ENCODE measurements around the gene FAM131A. TPM values are rescaled to one million over a fixed set of nuclear protein-coding genes. Genes with fewer than 3 reads are reported as not detected.
A peak's percentile ranks its signal among the peaks of the same experiment; 100 is the strongest.

The FAM131A gene
- total RNA-seq, 1 experiment from 2014 or later, result 23.0 TPM

DNA sequence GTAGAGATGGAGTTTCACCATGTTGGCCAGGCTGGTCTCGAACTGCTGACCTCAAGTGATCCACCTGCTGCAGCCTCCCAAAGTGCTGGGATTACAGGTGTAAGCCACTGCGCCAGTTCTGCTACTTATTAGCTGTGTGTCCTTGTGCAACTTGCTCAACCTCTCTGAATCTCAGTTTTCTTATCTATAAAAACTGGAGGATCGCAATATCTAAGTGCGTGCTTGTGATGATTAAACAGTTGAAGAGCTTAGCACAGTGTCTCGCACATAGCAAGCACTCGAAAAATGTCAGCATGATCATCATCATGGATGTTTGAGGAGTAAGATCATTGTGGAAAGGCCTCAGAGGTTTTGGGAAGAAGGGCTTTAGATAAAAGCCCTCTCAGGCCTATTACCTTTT lies 13.2 kb downstream of the FAM131A start (continued):
- TF ChIP-seq, protein P1, sequence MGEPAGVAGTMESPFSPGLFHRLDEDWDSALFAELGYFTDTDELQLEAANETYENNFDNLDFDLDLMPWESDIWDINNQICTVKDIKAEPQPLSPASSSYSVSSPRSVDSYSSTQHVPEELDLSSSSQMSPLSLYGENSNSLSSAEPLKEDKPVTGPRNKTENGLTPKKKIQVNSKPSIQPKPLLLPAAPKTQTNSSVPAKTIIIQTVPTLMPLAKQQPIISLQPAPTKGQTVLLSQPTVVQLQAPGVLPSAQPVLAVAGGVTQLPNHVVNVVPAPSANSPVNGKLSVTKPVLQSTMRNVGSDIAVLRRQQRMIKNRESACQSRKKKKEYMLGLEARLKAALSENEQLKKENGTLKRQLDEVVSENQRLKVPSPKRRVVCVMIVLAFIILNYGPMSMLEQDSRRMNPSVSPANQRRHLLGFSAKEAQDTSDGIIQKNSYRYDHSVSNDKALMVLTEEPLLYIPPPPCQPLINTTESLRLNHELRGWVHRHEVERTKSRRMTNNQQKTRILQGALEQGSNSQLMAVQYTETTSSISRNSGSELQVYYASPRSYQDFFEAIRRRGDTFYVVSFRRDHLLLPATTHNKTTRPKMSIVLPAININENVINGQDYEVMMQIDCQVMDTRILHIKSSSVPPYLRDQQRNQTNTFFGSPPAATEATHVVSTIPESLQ (CRISPR knock-in tag; IDR thresholded peaks at IDR 0.05), result no peak
- no peak for TF ChIP-seq ZNF121 (CRISPR knock-in tag; IDR thresholded peaks at IDR 0.05)
- no peak for TF ChIP-seq GABPB1 (CRISPR knock-in tag; IDR thresholded peaks at IDR 0.05)
- TF ChIP-seq EMX1 (CRISPR knock-in tag; IDR thresholded peaks at IDR 0.05), result no peak
- TF ChIP-seq, protein P2, sequence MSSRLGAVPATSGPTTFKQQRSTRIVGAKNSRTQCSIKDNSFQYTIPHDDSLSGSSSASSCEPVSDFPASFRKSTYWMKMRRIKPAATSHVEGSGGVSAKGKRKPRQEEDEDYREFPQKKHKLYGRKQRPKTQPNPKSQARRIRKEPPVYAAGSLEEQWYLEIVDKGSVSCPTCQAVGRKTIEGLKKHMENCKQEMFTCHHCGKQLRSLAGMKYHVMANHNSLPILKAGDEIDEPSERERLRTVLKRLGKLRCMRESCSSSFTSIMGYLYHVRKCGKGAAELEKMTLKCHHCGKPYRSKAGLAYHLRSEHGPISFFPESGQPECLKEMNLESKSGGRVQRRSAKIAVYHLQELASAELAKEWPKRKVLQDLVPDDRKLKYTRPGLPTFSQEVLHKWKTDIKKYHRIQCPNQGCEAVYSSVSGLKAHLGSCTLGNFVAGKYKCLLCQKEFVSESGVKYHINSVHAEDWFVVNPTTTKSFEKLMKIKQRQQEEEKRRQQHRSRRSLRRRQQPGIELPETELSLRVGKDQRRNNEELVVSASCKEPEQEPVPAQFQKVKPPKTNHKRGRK (CRISPR knock-in tag; IDR thresholded peaks at IDR 0.05; ENCODE audit: borderline replicate concordance), result no peak
- TF ChIP-seq, protein P3, sequence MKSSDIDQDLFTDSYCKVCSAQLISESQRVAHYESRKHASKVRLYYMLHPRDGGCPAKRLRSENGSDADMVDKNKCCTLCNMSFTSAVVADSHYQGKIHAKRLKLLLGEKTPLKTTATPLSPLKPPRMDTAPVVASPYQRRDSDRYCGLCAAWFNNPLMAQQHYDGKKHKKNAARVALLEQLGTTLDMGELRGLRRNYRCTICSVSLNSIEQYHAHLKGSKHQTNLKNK (CRISPR knock-in tag; IDR thresholded peaks at IDR 0.05), result no peak
- TF ChIP-seq, protein P4, sequence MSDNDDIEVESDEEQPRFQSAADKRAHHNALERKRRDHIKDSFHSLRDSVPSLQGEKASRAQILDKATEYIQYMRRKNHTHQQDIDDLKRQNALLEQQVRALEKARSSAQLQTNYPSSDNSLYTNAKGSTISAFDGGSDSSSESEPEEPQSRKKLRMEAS (CRISPR knock-in tag; IDR thresholded peaks at IDR 0.05), result no peak
- TF ChIP-seq, protein P5, sequence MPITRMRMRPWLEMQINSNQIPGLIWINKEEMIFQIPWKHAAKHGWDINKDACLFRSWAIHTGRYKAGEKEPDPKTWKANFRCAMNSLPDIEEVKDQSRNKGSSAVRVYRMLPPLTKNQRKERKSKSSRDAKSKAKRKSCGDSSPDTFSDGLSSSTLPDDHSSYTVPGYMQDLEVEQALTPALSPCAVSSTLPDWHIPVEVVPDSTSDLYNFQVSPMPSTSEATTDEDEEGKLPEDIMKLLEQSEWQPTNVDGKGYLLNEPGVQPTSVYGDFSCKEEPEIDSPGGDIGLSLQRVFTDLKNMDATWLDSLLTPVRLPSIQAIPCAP (CRISPR knock-in tag; IDR thresholded peaks at IDR 0.05), result no peak
- no peak for TF ChIP-seq ZBTB21 (CRISPR knock-in tag; IDR thresholded peaks at IDR 0.05; ENCODE audit: borderline replicate concordance)
- TF ChIP-seq, protein P6, sequence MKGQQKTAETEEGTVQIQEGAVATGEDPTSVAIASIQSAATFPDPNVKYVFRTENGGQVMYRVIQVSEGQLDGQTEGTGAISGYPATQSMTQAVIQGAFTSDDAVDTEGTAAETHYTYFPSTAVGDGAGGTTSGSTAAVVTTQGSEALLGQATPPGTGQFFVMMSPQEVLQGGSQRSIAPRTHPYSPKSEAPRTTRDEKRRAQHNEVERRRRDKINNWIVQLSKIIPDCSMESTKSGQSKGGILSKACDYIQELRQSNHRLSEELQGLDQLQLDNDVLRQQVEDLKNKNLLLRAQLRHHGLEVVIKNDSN (CRISPR knock-in tag; IDR thresholded peaks at IDR 0.05), result no peak
- TF ChIP-seq, protein P7, sequence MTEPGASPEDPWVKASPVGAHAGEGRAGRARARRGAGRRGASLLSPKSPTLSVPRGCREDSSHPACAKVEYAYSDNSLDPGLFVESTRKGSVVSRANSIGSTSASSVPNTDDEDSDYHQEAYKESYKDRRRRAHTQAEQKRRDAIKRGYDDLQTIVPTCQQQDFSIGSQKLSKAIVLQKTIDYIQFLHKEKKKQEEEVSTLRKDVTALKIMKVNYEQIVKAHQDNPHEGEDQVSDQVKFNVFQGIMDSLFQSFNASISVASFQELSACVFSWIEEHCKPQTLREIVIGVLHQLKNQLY (CRISPR knock-in tag; IDR thresholded peaks at IDR 0.05), result no peak
- TF ChIP-seq HMGA2 (CRISPR knock-in tag; IDR thresholded peaks at IDR 0.05), result no peak

DNA sequence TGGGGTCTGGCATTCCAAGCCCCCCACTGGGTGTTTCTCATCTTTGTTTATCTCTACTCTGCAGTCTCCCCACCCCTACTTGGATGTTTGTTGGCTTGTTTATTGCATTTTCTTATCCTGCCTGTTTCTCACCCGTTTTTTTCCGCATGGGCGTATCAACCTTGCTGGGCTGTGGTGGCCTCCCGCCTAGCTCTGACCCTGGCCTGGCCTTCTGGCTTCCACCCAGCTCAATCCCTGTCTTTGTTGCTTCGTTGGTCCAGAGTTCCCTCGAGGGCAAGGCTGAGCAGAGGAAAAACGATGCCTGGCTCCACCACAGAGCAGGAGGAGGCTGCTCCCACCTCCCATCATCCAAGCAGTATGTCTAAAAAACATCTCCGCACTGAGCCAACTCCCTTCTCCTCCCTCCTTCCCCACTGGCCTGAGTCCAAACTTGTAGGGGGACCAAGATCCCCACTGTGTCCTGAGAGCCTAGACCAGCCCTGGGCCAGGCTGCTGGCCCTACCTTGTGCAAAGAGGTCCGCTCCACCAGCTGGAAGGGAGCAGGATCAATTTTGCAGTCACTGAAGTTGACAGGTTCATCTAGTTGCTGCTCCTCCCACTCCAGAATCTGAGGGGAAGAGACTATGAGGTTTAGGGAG lies 14.2 kb downstream of the FAM131A start:
- peaks cover 11% of the 10 kb centered on the region for H3K36me3 Mint-ChIP-seq
- H3K27ac Mint-ChIP-seq, result peak overlapping the region; percentile 48
- ChIA-PET CTCF (interaction anchor here (0.8 to 2.3 kb wide), 5 partner anchors 9 to 162 kb away, joined by 3 to 9 read pairs (median 3); partner anchors contain the start of genes FAM131A and THPO), POLR2A (interaction anchor here (1.2 kb wide), 1 partner anchor 11 kb away, joined by 9 read pairs; no protein-coding TSS in a partner anchor)
- no peak for DNase-seq (ENCODE audit: low spot score)
- H3K27me3 Mint-ChIP-seq (ENCODE audit: low read depth), result no peaks in the 10 kb centered on the region
- H3K9me3 Mint-ChIP-seq, result no peaks in the 10 kb centered on the region
- no peak for ATAC-seq
- no peak overlapping the region for H3K4me3 Mint-ChIP-seq
- peaks cover 11% of the 10 kb centered on the region for H3K4me1 Mint-ChIP-seq
- TF ChIP-seq ZBTB21 (CRISPR knock-in tag; IDR thresholded peaks at IDR 0.05; ENCODE audit: borderline replicate concordance), result no peak
- TF ChIP-seq TEAD1 (CRISPR knock-in tag; IDR thresholded peaks at IDR 0.05), result no peak
- TF ChIP-seq GABPB1 (CRISPR knock-in tag; IDR thresholded peaks at IDR 0.05), result no peak
- TF ChIP-seq FOXJ3 (CRISPR knock-in tag; IDR thresholded peaks at IDR 0.05; ENCODE audit: borderline replicate concordance), result no peak
- no peak for TF ChIP-seq ZNF138 (CRISPR knock-in tag; conservative IDR thresholded peaks at IDR 0.05)
- TF ChIP-seq SP1 (CRISPR knock-in tag; conservative IDR thresholded peaks at IDR 0.05), result no peak
- TF ChIP-seq, protein P8, sequence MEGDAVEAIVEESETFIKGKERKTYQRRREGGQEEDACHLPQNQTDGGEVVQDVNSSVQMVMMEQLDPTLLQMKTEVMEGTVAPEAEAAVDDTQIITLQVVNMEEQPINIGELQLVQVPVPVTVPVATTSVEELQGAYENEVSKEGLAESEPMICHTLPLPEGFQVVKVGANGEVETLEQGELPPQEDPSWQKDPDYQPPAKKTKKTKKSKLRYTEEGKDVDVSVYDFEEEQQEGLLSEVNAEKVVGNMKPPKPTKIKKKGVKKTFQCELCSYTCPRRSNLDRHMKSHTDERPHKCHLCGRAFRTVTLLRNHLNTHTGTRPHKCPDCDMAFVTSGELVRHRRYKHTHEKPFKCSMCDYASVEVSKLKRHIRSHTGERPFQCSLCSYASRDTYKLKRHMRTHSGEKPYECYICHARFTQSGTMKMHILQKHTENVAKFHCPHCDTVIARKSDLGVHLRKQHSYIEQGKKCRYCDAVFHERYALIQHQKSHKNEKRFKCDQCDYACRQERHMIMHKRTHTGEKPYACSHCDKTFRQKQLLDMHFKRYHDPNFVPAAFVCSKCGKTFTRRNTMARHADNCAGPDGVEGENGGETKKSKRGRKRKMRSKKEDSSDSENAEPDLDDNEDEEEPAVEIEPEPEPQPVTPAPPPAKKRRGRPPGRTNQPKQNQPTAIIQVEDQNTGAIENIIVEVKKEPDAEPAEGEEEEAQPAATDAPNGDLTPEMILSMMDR (IDR thresholded peaks at IDR 0.05), result no peak
- TF ChIP-seq GRHL2 (CRISPR knock-in tag; IDR thresholded peaks at IDR 0.05; ENCODE audit: insufficient replicate concordance, severe bottlenecking), result no peak
- TF ChIP-seq, protein P3 (CRISPR knock-in tag; IDR thresholded peaks at IDR 0.05), result no peak
- TF ChIP-seq, protein P9, sequence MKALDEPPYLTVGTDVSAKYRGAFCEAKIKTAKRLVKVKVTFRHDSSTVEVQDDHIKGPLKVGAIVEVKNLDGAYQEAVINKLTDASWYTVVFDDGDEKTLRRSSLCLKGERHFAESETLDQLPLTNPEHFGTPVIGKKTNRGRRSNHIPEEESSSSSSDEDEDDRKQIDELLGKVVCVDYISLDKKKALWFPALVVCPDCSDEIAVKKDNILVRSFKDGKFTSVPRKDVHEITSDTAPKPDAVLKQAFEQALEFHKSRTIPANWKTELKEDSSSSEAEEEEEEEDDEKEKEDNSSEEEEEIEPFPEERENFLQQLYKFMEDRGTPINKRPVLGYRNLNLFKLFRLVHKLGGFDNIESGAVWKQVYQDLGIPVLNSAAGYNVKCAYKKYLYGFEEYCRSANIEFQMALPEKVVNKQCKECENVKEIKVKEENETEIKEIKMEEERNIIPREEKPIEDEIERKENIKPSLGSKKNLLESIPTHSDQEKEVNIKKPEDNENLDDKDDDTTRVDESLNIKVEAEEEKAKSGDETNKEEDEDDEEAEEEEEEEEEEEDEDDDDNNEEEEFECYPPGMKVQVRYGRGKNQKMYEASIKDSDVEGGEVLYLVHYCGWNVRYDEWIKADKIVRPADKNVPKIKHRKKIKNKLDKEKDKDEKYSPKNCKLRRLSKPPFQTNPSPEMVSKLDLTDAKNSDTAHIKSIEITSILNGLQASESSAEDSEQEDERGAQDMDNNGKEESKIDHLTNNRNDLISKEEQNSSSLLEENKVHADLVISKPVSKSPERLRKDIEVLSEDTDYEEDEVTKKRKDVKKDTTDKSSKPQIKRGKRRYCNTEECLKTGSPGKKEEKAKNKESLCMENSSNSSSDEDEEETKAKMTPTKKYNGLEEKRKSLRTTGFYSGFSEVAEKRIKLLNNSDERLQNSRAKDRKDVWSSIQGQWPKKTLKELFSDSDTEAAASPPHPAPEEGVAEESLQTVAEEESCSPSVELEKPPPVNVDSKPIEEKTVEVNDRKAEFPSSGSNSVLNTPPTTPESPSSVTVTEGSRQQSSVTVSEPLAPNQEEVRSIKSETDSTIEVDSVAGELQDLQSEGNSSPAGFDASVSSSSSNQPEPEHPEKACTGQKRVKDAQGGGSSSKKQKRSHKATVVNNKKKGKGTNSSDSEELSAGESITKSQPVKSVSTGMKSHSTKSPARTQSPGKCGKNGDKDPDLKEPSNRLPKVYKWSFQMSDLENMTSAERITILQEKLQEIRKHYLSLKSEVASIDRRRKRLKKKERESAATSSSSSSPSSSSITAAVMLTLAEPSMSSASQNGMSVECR (CRISPR knock-in tag; IDR thresholded peaks at IDR 0.05; ENCODE audit: borderline replicate concordance), result no peak
- TF ChIP-seq ETV6 (CRISPR knock-in tag; IDR thresholded peaks at IDR 0.05), result no peak

Measured in WTC11 (cell line).